Dermis microvascular lymphatic vessel endothelial cell (primary cell): ENCODE measurements around the gene RIMBP2. TPM values are rescaled to one million over a fixed set of nuclear protein-coding genes. Genes with fewer than 3 reads are reported as not detected.
"Not testable (repeated sequence)": the region's sequence is repeated elsewhere in the genome, so short reads cannot be mapped to it uniquely, and the experiment has no call there.

Experiments used
- DNase-seq, 2 donors: peaks; one replicate each; pipeline versions ENCODE4 v3.0.0 to v3.0.0-alpha.2; 2010; ENCODE audit warnings: low read depth in 2 of 2
- total RNA-seq: library from RNA; depleted of rRNA; stranded (reverse); fragments of >200 nt; gene quantifications from 2 replicates; pipeline ENCODE4 v1.2.1, GENCODE V29; 2014

The RIMBP2 gene
- total RNA-seq, 1 donor from 2014 or later = not detected

- DNase-seq = no peak
Observed at GRCh38 chr12:130706885-130707570, 9.1 kb downstream of the RIMBP2 start.

GRCh38 chr12:130706311-130706710 lies 9.8 kb downstream of the RIMBP2 start:
- DNase-seq = no peak

DNA sequence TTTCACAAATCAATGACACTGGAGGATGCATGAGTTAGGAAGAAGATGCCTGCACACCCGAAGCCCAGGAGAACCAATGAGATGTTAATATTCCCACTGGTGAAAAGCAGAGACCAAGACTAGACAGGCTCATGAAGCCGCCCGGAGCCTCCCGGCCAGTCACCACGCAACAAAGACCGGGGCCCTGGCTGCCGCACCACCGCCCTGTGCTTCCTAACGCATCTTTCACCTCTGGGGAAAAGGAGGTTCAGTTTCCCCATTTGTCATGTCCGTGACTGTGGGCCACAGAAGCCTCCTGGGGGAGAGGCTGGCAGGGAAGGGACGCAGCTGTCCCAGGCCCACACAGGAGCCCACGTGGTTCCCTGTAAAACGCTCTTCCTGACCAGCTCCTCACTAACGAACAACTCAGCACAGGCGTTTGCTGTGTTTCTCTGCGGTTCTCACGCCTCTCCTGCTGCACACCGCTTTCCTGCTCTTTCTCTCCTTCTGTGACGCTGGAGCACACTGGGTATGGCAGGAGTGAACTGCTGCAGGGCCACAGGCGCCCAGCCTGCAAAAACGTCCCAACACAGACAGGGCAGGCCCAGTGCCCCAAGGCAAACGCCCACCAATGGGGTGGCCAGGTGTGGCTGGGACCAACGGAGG lies 10.8 kb downstream of the RIMBP2 start:
- no peak for DNase-seq

GRCh38 chr12:130704606-130705005 lies 11.5 kb downstream of the RIMBP2 start:
- no peak for DNase-seq

DNA sequence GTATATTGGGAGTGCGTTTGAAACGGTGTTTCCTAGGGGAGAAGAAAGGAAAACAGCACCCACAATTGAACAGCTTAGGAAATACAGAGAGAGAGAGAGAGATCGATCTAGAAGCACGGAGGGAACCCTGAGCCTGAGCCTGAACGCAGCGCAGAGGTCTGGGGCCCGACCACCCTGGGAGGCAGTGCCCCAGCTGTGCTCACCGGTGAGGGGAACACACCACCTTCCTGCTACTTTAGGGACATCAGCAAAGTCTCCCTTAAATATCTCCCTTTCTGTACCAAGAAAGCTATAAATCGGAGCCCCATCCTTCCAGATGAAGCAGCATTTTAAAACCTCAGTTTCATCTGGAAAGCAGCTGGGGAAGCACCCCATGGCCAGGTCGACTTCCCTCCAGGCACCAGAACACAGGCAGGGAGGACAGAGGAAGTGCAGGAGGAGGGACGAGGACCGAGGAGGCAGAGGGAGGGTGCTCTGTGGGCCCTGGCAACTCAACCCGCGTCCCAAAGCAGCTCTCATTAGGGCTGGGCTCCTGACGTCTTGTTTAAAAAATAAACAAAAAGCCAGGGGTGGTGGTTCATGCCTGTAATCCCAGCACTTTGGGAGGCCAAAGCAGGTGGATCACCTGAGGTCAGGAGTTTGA lies 12.2 kb downstream of the RIMBP2 start:
- DNase-seq = no peak

- DNase-seq = no peak
Observed at GRCh38 chr12:130702966-130703732, 12.9 kb downstream of the RIMBP2 start.

DNA sequence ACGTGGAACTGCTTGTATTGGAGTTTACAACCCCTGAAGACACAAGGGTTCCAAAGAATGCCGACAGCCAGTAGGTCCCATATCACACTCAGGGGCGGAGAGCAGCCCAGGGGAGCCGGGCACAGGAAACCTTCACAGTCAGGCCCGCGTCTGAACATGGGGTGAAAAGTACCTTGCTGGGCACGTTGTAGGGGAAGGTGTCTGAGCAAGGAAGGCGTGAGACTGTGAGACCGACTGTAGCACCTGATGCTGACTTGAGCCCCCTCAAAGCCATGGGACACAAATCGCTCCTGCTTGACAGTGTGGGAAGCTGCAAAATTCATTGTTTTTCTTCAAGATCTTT lies 14.7 kb downstream of the RIMBP2 start:
- DNase-seq = no peak

- DNase-seq = no peak
Observed at GRCh38 chr12:130700492-130701401, 15.4 kb downstream of the RIMBP2 start.

- no peak for DNase-seq
Observed at GRCh38 chr12:130698106-130698505, 18.0 kb downstream of the RIMBP2 start.

GRCh38 chr12:130696379-130697100 lies 19.6 kb downstream of the RIMBP2 start:
- no peak for DNase-seq

- DNase-seq = no peak
Observed at GRCh38 chr12:130695061-130695460, 21.0 kb downstream of the RIMBP2 start.

- no peak for DNase-seq
Observed at GRCh38 chr12:130689408-130690405, 26.4 kb downstream of the RIMBP2 start.

DNA sequence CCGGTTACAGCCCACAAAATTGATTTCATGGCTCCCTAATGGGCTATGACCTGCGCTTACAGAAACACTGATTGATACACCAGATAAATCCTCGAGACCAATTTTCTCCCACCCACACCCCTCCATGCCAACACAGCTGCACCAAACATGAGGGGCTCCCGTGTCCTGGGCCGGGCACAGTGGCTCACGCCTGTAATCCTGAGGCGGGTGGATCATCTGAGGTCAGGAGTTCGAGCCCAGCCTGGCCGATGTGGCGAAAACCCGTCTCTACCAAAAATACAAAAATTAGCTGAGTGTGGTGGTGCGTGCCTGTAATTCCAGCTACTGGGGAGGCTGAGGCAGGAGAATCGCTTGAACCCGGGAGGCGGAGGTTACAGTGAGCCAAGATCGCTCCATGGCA lies 27.1 kb downstream of the RIMBP2 start:
- DNase-seq = not testable (repeated sequence)

GRCh38 chr12:130687796-130688778 lies 28.0 kb downstream of the RIMBP2 start:
- no peak for DNase-seq

GRCh38 chr12:130687190-130687589 lies 28.9 kb downstream of the RIMBP2 start:
- DNase-seq = no peak

DNA sequence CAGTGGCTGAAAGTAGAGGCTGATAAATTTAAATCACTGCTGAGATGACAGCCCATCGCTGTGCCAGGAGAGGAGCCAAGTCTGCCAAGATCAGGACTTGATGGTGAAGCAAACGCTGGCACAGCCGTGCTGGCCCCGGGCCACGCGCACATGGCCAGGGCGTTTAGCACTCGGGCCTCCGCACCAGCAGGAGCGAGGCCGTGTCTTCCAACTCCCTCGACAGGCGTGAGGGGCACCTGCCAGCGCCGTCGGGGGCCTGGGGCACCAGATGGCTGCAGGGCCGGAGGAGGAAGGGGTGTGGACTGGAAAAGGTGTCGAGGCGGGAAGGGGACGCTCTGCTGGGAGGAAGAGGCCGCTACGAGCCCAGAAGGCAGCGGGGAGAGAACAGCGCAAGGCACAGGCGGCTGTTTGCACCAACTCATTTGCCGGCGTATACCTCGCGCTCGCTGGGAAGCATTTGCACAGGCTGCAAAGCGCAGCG lies 29.5 kb downstream of the RIMBP2 start:
- DNase-seq = no peak

DNA sequence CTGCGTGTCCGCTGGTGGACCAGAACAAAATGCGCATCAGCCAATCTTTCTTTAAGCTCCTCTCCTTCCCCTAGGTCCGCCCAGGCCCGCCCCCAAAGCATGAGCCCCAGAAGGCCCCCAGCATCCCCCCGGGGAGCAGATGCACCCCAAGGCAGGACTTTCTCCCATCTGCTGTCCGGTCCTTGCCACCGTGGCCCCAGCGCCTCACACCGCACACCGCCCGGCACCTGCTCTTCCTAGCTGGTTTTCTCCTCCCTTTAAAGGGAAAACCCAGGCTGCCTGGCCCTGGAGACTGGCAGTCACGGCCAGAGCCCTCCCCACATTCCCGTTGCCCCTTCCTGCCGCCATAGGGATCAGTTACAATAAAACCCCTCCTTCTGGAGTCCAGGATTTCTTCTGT lies 30.2 kb downstream of the RIMBP2 start:
- no peak for DNase-seq

GRCh38 chr12:130685250-130685787 lies 30.8 kb downstream of the RIMBP2 start:
- no peak for DNase-seq
